AG10803 (cell line): ENCODE measurements around the gene ATP6AP1.
A peak's percentile ranks its signal among the peaks of the same experiment; 100 is the strongest.

Experiments
- DNase-seq: peaks from one replicate; pipeline ENCODE4 v3.0.0; 2010; ENCODE audit warnings: low read depth
- H3K4me3 ChIP-seq: 2 replicates; pipeline ENCODE4 v1.5.1; 2011; ENCODE audit warnings: mild to moderate bottlenecking, low read length, control low read depth
- CTCF ChIP-seq: conservative IDR thresholded peaks from 2 replicates; pipeline ENCODE4 v1.5.1; 2011; ENCODE audit warnings: mild to moderate bottlenecking, low read length, control low read depth, inconsistent platforms

Gene ATP6AP1

GRCh38 chrX:154420402-154420756 lies 8.1 kb upstream of the ATP6AP1 start:
- TF ChIP-seq CTCF: no peak
- DNase-seq: no peak
- no peak overlapping the region for H3K4me3 ChIP-seq

DNA sequence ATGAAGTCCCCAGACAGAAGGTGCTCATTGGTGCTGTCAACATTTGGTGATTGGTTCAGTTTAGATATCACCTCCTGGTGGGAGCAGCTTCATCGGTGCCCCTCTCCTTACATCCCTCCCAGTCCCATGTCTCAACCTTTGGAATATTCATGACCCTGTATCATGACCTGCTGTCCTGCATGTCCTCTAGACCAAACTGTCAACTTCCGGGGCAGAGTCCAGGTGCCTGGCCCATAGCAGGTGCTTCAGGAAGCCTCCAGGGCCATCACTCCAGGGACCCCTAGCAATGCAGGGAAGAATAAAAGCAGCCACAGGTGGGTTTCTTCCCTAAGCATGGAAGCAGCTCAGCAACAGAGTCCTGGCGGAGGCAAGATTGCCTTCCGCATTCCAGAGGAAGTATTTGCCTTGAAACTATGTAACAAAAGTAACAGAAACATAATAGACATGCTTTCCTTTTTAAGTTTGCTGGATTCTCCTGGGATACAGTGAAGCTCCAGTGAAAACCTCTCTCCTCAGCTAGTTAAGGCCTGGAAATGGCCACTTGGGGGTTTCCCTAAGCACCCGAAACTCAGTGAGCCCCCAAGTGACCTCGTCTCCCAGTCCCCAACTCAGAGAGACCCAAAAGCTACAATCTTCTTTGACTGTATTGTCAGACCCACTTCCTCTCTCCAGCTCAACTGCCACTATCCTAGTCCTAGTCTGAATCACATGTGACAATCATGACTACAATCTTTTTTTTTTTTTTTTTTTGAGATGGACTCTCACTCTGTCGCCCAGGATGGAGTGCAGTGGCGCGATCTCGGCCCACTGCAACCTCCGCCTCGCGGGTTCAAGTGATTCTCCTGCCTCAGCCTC lies 1.3 kb upstream of the ATP6AP1 start:
- no peak for TF ChIP-seq CTCF
- H3K4me3 ChIP-seq: no peak overlapping the region
- DNase-seq: no peak

- no peak for TF ChIP-seq CTCF
- H3K4me3 ChIP-seq: peak overlapping the region; percentile 67
- no peak for DNase-seq
These were observed 1.2 kb downstream of the ATP6AP1 start for GRCh38 chrX:154429711-154430110.

GRCh38 chrX:154430479-154430878 lies 2.0 kb downstream of the ATP6AP1 start:
- no peak for DNase-seq
- H3K4me3 ChIP-seq: no peak overlapping the region
- TF ChIP-seq CTCF: no peak

GRCh38 chrX:154430916-154431315 lies 2.4 kb downstream of the ATP6AP1 start:
- TF ChIP-seq CTCF: no peak
- no peak for DNase-seq
- no peak overlapping the region for H3K4me3 ChIP-seq

- H3K4me3 ChIP-seq: no peak overlapping the region
- no peak for DNase-seq
- TF ChIP-seq CTCF: no peak
These were observed 2.9 kb downstream of the ATP6AP1 start for GRCh38 chrX:154431341-154431740.

DNA sequence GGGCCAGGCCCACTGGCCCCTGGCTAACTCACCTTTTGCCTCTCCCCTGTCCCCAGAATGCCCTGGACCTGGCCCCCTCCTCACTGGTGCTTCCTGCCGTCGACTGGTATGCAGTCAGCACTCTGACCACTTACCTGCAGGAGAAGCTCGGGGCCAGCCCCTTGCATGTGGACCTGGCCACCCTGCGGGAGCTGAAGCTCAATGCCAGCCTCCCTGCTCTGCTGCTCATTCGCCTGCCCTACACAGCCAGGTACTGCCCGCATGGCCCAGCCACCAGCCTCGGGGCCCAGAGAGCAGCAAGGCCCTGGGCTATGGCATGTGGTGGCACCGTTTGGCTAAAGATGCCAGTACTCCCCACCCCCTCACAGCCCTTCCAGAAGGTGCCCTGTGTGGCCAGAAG lies 3.7 kb downstream of the ATP6AP1 start:
- H3K4me3 ChIP-seq: no peak overlapping the region
- no peak for DNase-seq
- no peak for TF ChIP-seq CTCF
